Breast epithelium (tissue), 4 donors: Measurements from ENCODE around the gene TOLLIP. TPM values are rescaled to one million over a fixed set of nuclear protein-coding genes. Genes with fewer than 3 reads are reported as not detected.

Source experiments
- DNase-seq, 2 donors: peaks; one replicate each; pipeline ENCODE4 v3.0.0-alpha.2; 2019; ENCODE audit warnings: low spot score in 2 of 2
- H3K27ac ChIP-seq, 2 donors: fragments of 200-600 bp; sonication (generic) in 1 of 2; one replicate each; pipeline ENCODE4 v1.5.1; 2016 to 2019; ENCODE audit warnings: mild to moderate bottlenecking in 1 of 2
- H3K27me3 ChIP-seq, 2 donors: fragments of 200-600 bp; sonication (generic) in 1 of 2; one replicate each; pipeline versions ENCODE4 v1.5.1 to v1.6.0; 2017 to 2019; ENCODE audit warnings: control low read depth in 1 of 2, mild to moderate bottlenecking in 1 of 2
- H3K36me3 ChIP-seq: fragments of 200-600 bp; one replicate; pipeline ENCODE4 v1.5.1; 2019
- H3K4me1 ChIP-seq, 2 donors: fragments of 200-600 bp; sonication (generic); one replicate each; pipeline ENCODE4 v1.5.1; 2016 to 2019; ENCODE audit warnings: control low read depth in 1 of 2
- H3K4me3 ChIP-seq, 3 donors: fragments of 200-600 bp; sonication (generic); 1 replicate in 2 of 3; 2 replicates in 1 of 3; pipeline ENCODE4 v1.5.1; 2016 to 2019; ENCODE audit warnings: mild to moderate bottlenecking in 3 of 3, moderate library complexity in 2 of 3
- H3K9me3 ChIP-seq, 2 donors: fragments of 200-600 bp; sonication (generic) in 1 of 2; one replicate each; pipeline ENCODE4 v1.5.1; 2016 to 2019; ENCODE audit warnings: control low read depth in 1 of 2
- CTCF ChIP-seq, 3 donors: fragments of 450-650 bp; IDR thresholded peaks; one replicate each; pipeline ENCODE4 v1.5.1; 2016 to 2017; ENCODE audit warnings: antibody characterized with exemption in 3 of 3, mild to moderate bottlenecking in 3 of 3, moderate library complexity in 3 of 3
- POLR2A ChIP-seq: fragments of 450-650 bp; IDR thresholded peaks from one replicate; pipeline ENCODE4 v1.6.1; 2016; ENCODE audit warnings: antibody characterized with exemption, mild to moderate bottlenecking, moderate library complexity
- POLR2AphosphoS5 ChIP-seq, 3 donors: sonication (generic); formaldehyde crosslinking; IDR thresholded peaks; one replicate each; pipeline ENCODE4 v1.6.1; 2017; ENCODE audit warnings: antibody characterized with exemption in 3 of 3
- intact Hi-C: fragments of 100-400 bp; cut with DNase I; formaldehyde crosslinking; loops from one replicate; pipeline ENCODE4 v1.15.1; 2023; ENCODE audit warnings: low total_unique reads
- total RNA-seq, 3 donors: library from RNA; depleted of rRNA; stranded (reverse); fragments of >200 nt; gene quantifications; one replicate each; pipeline ENCODE4 v1.1.0, GENCODE V29; 2016

The TOLLIP gene
- total RNA-seq, 3 donors from 2014 or later = 32.8 to 47.2 (median 41.0) TPM

GRCh38 chr11:1306186-1307162 is 3.0 kb downstream of the TOLLIP start:
- DNase-seq = no peak
- TF ChIP-seq POLR2A = no peak
- no peak for TF ChIP-seq CTCF (IDR thresholded peaks at IDR 0.05)
- TF ChIP-seq POLR2AphosphoS5 (IDR thresholded peaks at IDR 0.05) = no peak
- intact Hi-C loops = no loop called here

GRCh38 chr11:1305501-1306056 is 3.9 kb downstream of the TOLLIP start:
- H3K36me3 ChIP-seq = no peaks in the 10 kb centered on the region
- no peaks in the 10 kb centered on the region for H3K27me3 ChIP-seq
- no peaks in the 10 kb centered on the region for H3K9me3 ChIP-seq
- no peak overlapping the region for H3K4me3 ChIP-seq
- H3K27ac ChIP-seq = no peak overlapping the region
- TF ChIP-seq CTCF (IDR thresholded peaks at IDR 0.05) (no peak), POLR2AphosphoS5 (IDR thresholded peaks at IDR 0.05) (no peak), POLR2A (no peak)
- intact Hi-C loops = no loop called here
- H3K4me1 ChIP-seq = peaks cover 6 to 32% of the 10 kb centered on the region in 2 donors
- no peak for DNase-seq

More at GRCh38 chr11:1306186-1307162, 3.0 kb downstream of the TOLLIP start:
- no peaks in the 10 kb centered on the region for H3K36me3 ChIP-seq
- H3K9me3 ChIP-seq = no peaks in the 10 kb centered on the region
- no peaks in the 10 kb centered on the region for H3K27me3 ChIP-seq
- peak overlapping the region in 1 of 3 donors; percentile 21 for H3K4me3 ChIP-seq
- no peak overlapping the region for H3K27ac ChIP-seq
- H3K4me1 ChIP-seq = peaks cover 7 to 32% of the 10 kb centered on the region in 2 donors

GRCh38 chr11:1305063-1305495 is 4.4 kb downstream of the TOLLIP start:
- no peaks in the 10 kb centered on the region for H3K9me3 ChIP-seq
- H3K36me3 ChIP-seq = no peaks in the 10 kb centered on the region
- peak overlapping the region in 1 of 2 donors; percentile 67 for H3K27ac ChIP-seq
- no peak for TF ChIP-seq POLR2AphosphoS5 (IDR thresholded peaks at IDR 0.05)
- no peak for TF ChIP-seq CTCF (IDR thresholded peaks at IDR 0.05)
- no peak for TF ChIP-seq POLR2A
- H3K4me3 ChIP-seq = no peak overlapping the region
- no peaks in the 10 kb centered on the region for H3K27me3 ChIP-seq
- no peak for DNase-seq
- intact Hi-C loops = no loop called here
- H3K4me1 ChIP-seq = peaks cover 2 to 32% of the 10 kb centered on the region in 2 donors

- Histone ChIP-seq H3K4me1 (peaks cover 2 to 32% of the 10 kb centered on the region in 2 donors), H3K27me3 (no peaks in the 10 kb centered on the region), H3K36me3 (no peaks in the 10 kb centered on the region), H3K9me3 (no peaks in the 10 kb centered on the region), H3K27ac (peak overlapping the region; percentile 67 to 74), H3K4me3 (peak overlapping the region in 2 of 3 donors; percentile 22 to 48)
- no peak for DNase-seq
- intact Hi-C loops = no loop called here
- TF ChIP-seq POLR2A (no peak), POLR2AphosphoS5 (IDR thresholded peaks at IDR 0.05) (no peak), CTCF (IDR thresholded peaks at IDR 0.05) (no peak)
These were observed 5.1 kb downstream of the TOLLIP start for GRCh38 chr11:1304380-1304779.
